SH-SY5Y (cell line): ENCODE measurements around the gene TMEM267.

ENCODE experiments used
- GATA2 ChIP-seq: IDR thresholded peaks from 2 replicates; pipeline ENCODE4 v1.6.1; 2011; ENCODE audit warnings: mild to moderate bottlenecking, low read depth, low read length
- GATA3 ChIP-seq: IDR thresholded peaks from 2 replicates; pipeline ENCODE4 v1.6.1; 2011; ENCODE audit warnings: low read depth, mild to moderate bottlenecking, low read length, moderate library complexity

DNA sequence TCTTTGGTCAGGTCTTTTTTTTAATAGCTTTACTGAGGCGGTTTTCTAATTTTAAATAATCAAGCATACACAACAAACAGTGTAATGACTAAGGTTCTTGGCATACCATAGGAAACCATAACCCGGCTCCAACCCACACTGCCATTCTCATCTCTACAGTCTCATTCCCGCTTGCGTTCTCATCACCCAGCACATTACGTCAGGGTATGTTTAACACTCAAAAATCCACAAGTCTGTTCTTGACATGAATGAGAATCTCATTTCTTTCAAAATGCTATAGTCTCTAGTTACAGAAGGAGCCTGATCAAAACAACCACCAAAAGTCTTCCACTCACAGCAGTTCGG is 30.8 kb upstream of the TMEM267 start:
- TF ChIP-seq GATA3 (no peak), GATA2 (no peak)
